Suprapubic skin (tissue), 4 donors: ENCODE results near the gene NRTN.

Source experiments
- EP300 ChIP-seq: sonication (generic); formaldehyde crosslinking; IDR thresholded peaks from one replicate; pipeline ENCODE4 v1.6.1; 2017; ENCODE audit warnings: antibody characterized with exemption
- POLR2A ChIP-seq, 2 donors: fragments of 450-650 bp; IDR thresholded peaks; one replicate each; pipeline ENCODE4 v1.6.1; 2017; ENCODE audit warnings: antibody characterized with exemption in 2 of 2, mild to moderate bottlenecking in 2 of 2, moderate library complexity in 2 of 2
- POLR2AphosphoS5 ChIP-seq, 3 donors: sonication (generic); formaldehyde crosslinking; IDR thresholded peaks; one replicate each; pipeline ENCODE4 v1.6.1; 2017; ENCODE audit warnings: antibody characterized with exemption in 3 of 3
- TF ChIP-seq, protein P1 (sequence below), 2 donors: fragments of 200-600 bp in 1 of 2; fragments of 450-650 bp in 1 of 2; sonication (generic) in 1 of 2; IDR thresholded peaks; one replicate each; pipeline ENCODE4 v1.5.1; 2016 to 2019; ENCODE audit warnings: antibody characterized with exemption in 2 of 2, mild to moderate bottlenecking in 1 of 2, moderate library complexity in 1 of 2

DNA sequence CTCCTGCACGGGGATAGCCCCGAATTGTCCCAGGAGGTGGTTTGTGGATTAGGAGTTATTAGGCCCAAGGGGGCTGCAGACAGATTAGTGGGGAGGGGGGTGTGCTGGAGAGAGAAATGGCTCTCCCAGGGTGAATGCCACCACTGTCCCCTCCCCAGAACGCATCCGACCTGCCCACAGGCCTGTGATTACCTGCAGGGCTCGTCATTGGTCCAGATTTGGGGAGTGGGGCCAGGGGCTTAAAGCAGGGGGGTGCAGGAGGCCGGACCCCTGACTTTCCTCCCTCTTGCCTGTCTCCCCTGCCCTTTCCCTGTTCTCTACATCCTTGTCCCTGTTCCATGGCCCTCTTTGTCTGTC, 1.2 kb downstream of the NRTN start:
- TF ChIP-seq POLR2AphosphoS5 (IDR thresholded peaks at IDR 0.05) (no peak), POLR2A (IDR thresholded peaks at IDR 0.05) (no peak), EP300 (no peak)
- TF ChIP-seq, protein P1, sequence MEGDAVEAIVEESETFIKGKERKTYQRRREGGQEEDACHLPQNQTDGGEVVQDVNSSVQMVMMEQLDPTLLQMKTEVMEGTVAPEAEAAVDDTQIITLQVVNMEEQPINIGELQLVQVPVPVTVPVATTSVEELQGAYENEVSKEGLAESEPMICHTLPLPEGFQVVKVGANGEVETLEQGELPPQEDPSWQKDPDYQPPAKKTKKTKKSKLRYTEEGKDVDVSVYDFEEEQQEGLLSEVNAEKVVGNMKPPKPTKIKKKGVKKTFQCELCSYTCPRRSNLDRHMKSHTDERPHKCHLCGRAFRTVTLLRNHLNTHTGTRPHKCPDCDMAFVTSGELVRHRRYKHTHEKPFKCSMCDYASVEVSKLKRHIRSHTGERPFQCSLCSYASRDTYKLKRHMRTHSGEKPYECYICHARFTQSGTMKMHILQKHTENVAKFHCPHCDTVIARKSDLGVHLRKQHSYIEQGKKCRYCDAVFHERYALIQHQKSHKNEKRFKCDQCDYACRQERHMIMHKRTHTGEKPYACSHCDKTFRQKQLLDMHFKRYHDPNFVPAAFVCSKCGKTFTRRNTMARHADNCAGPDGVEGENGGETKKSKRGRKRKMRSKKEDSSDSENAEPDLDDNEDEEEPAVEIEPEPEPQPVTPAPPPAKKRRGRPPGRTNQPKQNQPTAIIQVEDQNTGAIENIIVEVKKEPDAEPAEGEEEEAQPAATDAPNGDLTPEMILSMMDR (IDR thresholded peaks at IDR 0.05), result no peak
